Cardiac fibroblast (primary cell): Measurements from ENCODE around the gene SQSTM1.

Experiments
- DNase-seq, 2 donors: peaks; one replicate each; pipeline versions ENCODE4 v3.0.0 to v3.0.0-alpha.2; 2010; ENCODE audit warnings: low read depth in 2 of 2
- H3K4me3 ChIP-seq, 2 donors: replicated peaks in 1 of 2; 1 replicate in 1 of 2; 2 replicates in 1 of 2; pipeline ENCODE4 v1.5.1; 2011; ENCODE audit warnings: low read depth in 2 of 2, low read length in 2 of 2, mild to moderate bottlenecking in 2 of 2, moderate library complexity in 1 of 2
- CTCF ChIP-seq: IDR thresholded peaks from one replicate; pipeline ENCODE4 v1.5.1; 2011; ENCODE audit warnings: low read depth, mild to moderate bottlenecking, low read length, inconsistent platforms

The SQSTM1 gene

GRCh38 chr5:179858586-179859427, 38.1 kb downstream of the SQSTM1 start, which contains the start of gene MRNIP:
Gene MRNIP (minus strand): TSS chr5:179858817. CDS start chr5:179858796, 21 bp downstream.
- TF ChIP-seq CTCF = no peak
- peak within 1 kb of the TSS; percentile 92 to 96 for H3K4me3 ChIP-seq
- peak; percentile 95 for DNase-seq

- H3K4me3 ChIP-seq = no peak overlapping the region
- TF ChIP-seq CTCF = no peak
- no peak for DNase-seq
These were observed 39.6 kb downstream of the SQSTM1 start for GRCh38 chr5:179860301-179860700.

- no peak for DNase-seq
- H3K4me3 ChIP-seq = no peak overlapping the region
- TF ChIP-seq CTCF = no peak
These were observed 41.6 kb downstream of the SQSTM1 start for GRCh38 chr5:179862296-179862695.

GRCh38 chr5:179862891-179863290, 42.2 kb downstream of the SQSTM1 start:
- no peak for DNase-seq
- no peak overlapping the region for H3K4me3 ChIP-seq
- no peak for TF ChIP-seq CTCF

- no peak overlapping the region for H3K4me3 ChIP-seq
- no peak for TF ChIP-seq CTCF
- no peak for DNase-seq
These were observed 42.9 kb downstream of the SQSTM1 start for GRCh38 chr5:179863449-179864085.

GRCh38 chr5:179864686-179865085, 44.0 kb downstream of the SQSTM1 start:
- H3K4me3 ChIP-seq = no peak overlapping the region
- no peak for TF ChIP-seq CTCF
- DNase-seq = no peak
